Tongue (tissue), 2 donors: ENCODE results near the gene LRRC15. TPM values are rescaled to one million over a fixed set of nuclear protein-coding genes. Genes with fewer than 3 reads are reported as not detected.

ENCODE experiments used
- DNase-seq: peaks from one replicate; pipeline ENCODE4 v3.0.0-alpha.2; 2015
- total RNA-seq: library from RNA; depleted of rRNA; stranded (reverse); fragments of >200 nt; gene quantifications from one replicate; pipeline ENCODE4 v1.2.3, GENCODE V29; 2014

LRRC15 gene
- total RNA-seq, 1 donor from 2014 or later: 0.10 TPM

DNA sequence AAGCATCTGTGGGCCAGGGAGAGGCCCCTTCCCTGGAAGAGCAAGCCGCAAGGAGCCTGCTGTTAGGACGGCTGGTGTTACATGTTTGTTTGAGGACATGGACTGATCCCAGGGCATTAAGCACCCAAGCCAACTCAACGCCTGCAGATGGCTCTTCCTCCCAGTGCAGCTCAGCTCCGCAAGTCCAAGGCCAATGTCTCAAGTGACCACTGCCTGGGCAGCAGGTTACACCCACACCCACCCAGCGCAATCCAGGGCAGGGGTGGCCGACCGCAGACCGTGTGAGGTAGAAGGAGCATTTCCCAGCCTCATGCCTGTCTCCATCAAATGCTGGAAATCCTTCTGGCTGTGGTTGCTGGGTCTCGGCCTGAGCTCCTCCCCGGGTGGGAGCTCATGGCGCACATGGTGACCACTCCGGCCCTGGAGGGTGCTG lies 15.0 kb upstream of the LRRC15 start:
- DNase-seq: no peak

DNA sequence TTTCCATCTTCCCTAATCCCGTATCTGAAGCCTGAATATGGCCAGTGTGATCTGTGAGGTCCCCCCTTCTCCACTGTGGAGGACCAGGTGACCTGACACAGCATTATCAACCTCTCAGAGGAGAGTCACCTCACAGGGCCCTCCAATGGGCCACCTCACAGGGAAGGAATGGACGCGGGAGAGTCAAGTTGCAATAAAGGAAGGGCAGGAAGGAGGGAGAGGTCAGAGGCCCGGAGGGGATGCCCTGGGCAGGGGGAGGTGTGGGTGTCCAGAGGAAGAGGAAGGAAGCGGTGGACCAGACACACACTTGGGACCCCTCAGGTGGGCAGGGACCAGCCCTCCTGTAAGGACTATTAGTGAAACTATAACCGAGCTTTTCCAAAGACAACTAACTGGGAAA lies 14.6 kb upstream of the LRRC15 start:
- DNase-seq: no peak

DNA sequence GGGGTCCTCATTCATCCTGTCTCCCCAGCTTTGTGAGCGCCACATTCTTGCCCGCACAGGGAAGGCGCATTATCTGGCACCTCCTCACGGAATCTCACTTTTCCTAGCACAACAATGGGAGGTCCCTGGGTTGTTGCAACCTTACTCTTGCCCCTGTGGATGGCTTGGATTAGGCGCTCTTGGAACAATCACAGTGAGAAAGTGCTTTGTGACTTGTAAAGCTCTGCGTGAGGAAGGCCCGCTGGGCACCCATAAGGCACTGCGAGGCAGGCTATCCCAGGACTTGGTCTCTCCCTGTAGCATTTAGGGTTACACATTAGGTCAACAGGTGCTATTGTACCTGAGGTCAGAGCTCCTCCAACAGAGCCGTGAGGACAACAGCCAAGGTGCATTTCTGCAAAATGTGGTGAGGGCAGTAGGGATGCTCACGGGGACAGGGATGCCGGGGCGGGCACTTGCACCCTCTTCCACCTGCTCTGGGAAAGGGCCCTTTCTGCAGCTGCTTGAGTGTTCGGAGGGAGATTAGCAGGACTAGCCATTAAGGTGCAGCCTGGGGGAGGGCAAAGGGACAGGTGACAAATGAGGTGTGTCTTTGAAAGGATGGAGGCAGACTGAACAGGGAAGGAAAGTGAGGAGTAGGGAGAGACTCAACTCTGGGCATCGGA lies 13.9 kb upstream of the LRRC15 start:
- no peak for DNase-seq

DNA sequence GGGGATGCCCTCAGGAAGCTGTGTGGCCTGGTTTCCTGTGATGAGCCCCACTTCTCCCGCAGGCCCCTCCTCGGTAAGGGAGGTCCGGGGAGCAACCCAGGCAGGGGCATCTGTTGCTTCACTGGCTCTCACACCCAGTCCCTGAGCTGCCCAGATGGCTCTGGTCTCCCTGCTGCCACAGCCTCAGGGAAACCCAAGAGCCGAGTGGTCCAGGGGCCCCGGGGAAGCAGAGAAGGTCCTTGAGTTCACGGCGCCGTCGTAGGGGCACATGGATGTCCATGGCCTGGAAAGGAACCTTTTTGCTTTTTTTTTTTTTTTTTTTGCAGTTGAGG lies 13.3 kb upstream of the LRRC15 start:
- DNase-seq: no peak

DNA sequence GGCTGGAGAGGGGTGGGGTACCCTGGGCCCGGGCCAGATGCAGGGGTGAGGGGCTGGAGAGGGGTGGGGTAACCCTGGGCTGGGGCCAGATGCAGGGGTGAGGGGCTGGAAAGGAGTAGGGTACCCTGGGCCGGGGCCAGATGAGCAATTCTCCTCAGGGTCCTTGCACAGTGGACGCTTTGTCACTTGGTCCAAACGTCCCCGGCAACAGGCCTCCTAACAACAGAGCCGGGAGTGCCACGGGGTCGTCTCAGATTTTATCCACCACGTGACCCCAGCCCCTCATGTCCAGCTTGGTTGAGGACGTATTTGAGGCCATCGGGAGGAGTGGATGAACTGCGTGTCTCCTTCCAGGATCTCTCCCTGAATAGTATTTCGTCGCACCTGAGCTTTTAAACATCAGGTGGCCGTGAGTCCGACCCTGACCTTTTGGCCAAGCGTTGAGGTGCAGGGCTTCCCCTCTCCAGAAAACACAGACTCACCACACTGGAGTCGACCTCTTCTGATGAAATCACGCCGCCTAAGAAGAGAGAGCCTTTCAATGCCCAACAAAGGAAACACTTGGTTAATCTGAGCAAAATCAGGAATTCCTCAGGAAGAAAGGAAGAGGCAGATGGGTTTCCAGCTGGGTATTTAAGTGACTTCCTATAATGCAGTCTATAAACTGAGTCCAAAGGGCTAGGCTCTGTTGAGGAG lies 12.8 kb upstream of the LRRC15 start:
- no peak for DNase-seq

DNA sequence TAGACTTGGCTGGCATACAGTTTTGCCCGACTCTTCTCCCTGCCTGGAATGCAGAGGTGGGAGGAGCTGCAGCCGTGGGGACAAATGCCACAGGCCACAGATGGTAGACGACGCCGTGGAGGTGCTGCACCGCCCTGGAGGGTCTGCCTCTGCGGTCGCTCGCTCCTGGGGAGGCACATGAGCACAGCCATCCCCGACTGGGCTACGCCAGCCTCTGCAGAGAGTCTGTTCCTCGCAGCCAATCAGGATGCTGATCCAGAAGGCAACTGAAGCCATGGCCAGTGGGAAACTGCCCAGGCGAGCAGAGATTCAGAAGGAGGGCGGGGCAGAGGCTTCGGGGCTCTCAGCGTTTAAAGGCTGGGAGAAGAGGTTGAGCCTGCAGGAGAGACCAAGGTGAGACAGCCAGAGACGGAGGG lies 11.9 kb upstream of the LRRC15 start:
- no peak for DNase-seq

DNA sequence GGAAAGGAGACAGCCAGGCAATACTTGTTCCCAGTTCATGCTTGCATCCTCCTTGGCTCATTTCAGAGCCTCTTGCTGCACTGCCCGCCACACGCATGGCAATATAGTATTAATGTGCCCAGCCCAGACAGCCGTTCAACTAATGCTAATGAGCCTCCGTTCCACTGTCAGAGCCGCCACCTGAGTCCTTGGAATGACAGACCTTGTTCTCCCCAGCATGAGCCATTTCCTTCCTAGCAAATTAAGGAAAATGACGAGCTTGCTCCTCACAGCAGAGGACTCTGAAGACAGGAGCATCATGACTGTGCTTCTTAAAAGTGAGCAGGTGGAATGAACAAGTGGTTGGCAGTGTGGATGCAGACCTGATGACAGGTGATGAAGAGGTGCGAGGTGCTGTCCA lies 10.8 kb upstream of the LRRC15 start:
- no peak for DNase-seq

DNA sequence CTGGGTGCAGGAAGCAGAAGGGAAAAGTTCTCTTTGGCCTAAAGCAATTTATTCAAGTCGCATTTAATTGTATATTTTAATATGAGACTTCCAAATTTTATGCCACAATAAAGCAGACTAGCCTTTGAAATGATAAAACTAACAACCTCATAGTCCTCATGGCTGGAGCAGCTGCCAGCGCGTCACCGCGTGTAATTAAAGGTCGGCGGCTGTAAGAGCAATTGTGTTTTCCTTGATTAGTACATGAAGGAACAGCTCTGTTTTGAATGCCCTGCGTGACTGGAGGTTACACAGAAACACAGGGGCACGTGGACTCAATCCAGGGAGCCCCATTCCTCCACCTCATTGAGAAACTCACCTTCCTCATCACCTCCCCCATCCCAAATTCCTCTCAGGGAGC lies 10.1 kb upstream of the LRRC15 start:
- DNase-seq: no peak

DNA sequence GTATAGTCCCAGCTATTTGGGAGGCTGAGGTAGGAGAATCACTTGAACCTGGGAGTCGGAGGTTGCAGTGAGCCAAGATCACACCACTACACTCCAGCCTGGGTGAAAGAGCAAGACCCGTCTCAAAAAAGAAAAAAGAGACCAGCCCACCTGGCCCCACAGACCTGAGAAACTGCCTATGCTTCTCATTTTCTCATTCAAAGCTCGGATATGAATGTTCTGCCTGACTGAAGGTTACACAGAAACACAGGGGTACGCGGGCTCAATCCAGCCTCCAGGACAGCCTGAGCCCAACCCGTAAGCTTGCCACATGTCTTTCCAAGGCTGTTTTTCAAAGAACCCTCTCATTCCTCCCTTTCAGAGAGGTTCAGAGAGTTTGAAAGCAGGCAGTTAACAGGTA lies 9.7 kb upstream of the LRRC15 start:
- no peak for DNase-seq

DNA sequence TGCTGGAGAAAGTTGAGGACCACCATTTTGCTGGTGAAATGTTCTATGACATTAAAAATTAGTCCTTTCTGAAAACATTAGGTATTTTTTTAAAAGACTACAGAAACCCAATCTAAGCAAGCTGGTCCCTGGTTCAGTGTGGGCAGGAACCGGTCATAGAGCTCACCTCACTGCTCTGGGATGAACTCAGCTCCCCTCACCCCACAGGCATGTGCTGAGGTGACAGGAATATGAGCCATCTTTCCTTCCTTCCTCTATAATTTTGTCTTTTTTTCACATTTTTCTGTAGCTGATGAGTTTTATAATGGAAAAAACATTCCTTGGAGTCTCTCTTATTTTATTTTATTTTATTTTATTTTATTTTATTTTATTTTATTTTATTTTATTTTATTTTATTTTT lies 8.2 kb upstream of the LRRC15 start:
- DNase-seq: no peak

DNA sequence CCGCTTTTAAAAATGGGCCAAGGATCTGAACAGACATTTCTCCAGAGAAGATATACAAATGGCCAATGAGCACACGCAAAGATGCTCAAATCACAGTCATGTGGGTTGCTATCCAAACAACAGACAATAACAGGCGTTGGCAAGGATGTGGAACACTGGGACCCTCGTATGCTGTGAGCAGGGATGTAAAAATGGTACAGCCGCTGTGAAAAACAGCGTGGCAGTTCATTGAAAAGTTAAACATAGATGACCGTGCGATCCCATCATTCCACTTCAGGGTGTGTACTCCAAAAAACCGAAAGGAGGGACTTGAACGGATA lies 6.7 kb upstream of the LRRC15 start:
- no peak for DNase-seq

DNA sequence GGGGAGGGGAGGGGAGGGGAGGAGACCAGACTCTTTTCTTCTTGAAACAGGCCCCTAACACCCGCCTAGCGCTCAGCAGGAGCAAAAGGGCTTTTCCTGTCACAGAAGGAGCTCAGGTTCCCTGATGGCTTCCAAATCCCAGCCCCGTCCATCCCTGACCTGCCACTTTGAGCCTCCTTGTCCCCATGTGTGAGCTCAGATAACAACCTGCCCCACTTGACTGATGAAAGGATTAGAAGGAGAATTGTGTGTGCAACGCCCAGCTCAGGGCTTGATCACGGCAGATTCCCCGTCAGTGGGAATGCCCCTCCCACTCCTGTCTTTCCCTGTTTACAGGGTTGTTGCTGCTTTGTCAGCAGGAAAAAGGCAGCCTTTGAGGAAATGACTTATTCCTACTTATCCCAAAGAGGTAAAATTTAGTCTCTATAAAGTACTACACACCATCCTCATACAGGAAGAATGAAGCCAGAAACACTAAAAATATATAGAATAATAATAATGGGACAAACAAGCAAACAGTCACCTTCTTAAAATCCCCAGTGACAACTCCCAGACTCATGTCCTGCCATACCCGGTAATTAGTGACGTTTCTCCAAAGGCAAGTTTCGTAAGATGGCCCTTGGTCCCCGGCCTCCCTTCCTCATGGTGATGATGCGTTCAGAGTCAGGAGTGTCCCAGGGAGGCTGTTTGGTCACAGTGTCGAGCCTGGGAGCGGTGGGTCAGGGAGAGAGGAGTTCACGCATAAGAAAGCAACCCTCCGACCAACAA lies 6.1 kb upstream of the LRRC15 start:
- no peak for DNase-seq

DNA sequence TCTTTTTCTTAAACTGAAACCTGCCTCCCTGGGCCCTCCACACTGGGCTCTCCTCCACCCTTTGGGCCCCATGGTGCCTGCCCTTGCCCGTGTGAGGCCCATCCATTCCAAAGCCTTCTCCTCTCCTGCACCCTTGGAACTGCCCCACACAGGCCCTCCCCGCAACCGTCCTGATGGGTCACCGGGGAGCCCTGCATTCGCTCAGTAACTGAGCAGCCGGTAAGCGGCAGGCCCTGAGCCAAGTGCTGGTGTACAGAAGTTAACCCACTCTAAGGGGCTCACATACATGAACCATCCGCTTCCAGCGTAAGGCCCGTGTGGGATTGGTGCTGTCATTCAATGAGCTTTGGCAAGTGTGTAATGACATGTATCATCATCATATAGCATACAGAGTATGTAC lies 5.4 kb upstream of the LRRC15 start:
- DNase-seq: no peak

DNA sequence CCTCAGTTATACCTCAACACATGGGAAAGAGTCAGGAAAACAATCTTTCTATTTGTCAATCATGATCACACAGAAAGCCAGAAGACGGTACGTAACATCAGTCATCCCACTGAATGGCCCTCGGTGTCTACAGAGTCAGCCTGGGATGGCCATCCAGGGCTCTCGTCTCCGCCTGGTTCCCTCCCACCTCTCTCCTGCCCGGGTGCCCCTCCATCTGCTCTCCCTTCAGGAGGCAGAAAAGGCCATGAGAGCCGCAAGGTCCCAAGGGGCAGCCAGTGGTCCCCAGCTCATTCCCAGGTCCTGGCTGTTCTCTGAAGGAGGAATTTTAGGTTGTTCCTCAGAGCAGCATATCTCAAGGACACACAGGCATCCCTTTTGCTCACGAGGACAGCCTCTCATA lies 4.4 kb upstream of the LRRC15 start:
- no peak for DNase-seq

DNA sequence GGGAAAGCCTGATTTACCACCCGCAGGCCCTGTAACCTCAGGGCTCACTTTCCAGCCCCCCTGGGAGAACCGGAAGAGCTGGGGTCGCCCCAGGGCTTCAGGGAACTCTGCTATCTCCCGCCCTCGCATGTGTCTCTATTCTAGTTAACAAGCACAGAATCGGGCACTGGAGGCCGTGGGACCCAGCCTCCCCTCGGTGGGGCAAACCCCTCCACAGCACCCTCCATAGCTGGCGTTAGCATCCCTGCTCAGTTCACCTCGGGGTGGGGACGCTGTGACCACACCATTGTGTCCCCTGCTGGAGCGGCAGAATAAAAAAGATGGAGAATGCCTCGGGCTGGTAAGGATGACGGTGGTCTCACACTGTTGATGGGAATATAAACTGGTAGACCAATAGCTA lies 3.5 kb upstream of the LRRC15 start:
- DNase-seq: no peak

DNA sequence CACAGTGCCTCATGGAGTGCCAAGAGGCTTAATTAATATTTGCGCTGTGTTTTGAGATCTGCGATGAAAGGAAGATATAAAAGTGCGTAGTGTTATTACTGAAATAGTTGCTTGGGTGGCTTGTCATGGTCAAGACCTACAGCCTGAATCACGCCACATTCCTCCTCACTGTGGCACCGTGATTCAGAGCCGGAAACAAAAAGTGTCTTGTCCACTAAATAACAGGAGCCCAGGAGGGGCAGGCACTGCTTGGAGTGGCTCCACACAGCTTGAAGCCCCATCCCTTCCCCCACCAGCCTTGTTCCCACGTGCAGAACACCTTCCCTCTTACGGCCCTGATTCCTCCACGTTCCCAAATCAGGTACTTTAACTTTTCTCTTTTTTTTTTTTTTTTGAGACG lies 1.2 kb upstream of the LRRC15 start:
- no peak for DNase-seq

DNA sequence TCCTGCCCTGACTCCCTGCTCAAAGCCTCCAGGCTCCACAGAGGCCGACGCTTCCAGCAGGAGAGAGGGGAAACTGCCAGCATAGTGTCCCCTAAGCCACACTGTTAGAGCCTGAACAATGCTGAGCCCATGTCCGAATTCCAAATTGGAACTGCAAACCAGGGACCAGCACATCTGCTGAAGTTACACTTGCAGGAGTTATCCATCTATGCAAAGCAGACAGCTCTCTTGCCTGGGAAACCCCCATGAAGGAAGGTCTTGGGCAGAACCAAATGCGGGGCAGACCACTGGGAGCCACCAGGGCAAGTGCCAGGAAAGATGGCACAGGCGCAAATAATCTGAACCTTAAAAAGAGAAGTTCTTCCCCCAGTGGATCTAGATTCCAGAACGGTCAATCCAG lies 625 bp downstream of the LRRC15 start:
- DNase-seq: no peak

DNA sequence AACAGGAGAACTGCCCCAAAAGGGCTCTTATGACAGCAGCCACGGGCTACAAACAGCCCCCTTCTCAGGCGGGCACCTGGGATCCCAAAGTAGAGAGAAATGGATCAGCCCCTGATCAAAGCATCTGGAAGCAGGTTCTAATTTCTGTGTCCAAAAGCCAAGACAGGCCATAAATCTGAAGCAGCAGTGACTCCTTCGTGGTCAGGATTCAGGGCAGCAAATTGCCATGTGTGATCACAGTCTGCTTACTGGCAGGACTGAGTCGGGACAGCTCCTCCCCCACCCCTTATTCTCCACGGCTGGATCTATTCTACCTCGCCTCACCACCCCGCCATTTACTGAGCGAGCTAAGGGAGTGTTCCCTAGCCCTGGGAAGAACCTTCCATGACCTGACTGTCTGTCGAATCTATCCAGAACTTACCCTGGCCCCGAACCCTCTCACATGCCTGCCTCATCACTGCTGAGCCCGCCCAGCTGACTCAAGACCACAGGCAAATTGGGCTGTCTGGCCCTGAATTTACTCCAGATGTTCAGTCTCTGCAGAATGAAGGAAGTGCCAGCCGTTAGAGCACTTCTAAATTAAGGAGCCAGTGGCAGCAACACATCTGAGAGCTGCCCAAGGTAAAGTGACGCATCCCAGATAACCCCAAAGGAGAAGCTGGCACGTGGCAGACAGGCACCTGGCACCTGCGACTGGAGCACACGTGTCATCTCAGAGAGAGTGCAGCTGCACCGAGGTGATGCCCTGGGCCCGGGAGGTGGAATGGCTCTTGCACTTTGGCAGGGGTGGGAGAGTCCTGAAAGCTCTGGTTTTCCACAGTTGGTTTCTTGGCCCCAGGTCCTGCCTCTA lies 1.3 kb downstream of the LRRC15 start:
- DNase-seq: peak; percentile 32

DNA sequence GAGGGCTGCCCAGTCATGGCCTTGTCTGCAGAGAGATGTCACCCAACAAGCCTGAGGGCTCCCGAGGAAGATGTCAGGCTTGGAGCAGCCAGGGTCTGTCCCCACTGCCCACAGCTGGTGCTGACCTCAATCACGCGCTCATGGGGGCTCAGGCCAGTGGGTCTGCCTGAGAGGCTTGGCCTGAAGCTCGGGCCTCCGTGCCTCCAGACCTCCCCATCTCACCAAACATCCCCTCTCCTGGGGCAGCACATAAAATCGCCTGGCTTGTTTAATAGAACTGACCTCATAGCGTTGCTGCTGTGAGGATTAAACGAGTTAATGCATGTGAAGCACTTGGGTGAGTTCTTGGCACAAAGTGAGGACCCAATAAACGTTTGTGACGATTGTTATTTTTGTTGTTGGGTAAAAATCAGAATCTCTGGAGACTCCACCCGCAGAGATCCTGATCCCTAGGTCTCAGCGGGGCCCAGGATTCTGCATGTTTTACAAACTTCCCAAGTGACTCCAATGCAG lies 3.5 kb downstream of the LRRC15 start:
- no peak for DNase-seq

DNA sequence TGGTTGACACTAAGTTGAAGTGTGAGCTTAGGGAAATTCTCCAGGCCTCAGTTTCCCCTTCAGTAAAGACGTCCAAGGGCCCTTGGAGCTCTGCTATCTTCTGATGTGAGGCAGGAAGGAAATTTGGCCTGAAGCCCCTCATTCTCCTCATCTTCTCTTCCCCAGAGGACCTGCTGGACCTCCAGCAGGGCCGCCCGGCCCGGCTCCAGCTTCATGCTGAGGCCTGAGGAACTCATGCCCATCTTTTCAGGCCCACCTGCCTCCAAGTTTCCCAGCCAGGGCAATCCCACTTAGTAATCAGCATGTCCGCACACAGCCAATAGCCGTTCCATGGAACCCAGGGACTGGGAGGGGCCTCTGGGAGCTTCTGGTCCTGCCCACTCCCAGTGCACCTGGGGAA lies 4.0 kb downstream of the LRRC15 start:
- no peak for DNase-seq

DNA sequence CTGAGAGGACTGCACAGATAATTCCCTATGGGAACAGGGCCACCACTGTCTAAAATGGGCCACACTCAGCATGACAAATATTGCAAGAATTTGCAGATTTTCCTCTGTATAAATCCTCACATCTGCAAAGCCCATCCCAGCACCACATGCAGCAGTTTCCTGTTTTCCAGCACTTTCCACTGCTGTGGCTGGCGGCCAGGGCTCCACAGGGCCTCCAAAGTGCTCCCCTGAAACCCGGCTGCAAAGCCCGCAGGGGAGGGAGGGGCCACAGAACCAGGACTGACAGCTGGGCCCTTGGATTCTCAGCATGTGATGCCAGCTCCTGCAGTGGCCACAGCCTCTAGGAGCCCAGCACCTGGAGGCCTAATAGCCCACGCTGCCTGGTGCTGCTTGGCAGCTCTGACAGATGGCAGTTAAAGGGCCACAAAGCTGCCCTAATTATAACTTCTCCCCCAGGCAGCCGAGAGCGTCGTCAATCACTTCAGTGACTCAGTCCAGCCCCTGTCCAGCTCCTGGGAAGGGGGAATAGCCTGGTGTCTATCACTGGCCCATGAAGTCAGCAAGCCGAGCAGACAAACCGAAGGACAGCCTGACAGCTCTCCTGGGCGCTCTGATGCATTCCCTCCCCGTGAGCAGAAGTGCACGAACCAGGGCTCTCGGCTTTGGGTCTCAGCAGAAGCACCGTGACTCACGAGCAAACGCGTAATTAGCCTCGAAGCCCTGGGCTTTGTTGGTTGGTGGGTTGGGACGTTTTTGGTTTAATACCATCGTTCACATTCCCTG lies 4.7 kb downstream of the LRRC15 start:
- peak; percentile 66 for DNase-seq

DNA sequence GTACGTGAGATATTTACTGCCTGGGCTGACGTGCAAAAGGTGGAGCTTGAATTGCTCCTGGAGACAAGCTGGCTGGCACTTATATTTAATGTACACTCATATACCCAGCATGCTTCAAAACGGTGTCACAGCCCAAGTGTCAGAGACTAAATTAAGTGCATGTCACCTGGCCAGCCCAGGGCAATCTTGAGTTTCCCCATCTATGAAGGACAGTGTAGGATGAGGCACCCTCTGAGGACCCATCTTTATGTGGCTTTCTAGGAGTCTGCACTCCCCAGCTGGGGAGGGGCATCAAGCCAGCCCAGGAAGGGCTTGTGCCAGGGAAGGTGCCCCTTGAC lies 5.3 kb downstream of the LRRC15 start:
- no peak for DNase-seq
